ENCODE data around the gene ANK3.

The ANK3 gene

GRCh38 chr10:60140651-60141632 is 248.7 kb downstream of the ANK3 start:
- no peak for TF ChIP-seq CTCF (IDR thresholded peaks at IDR 0.05; ENCODE audit: control insufficient read depth, insufficient read depth, low read depth, low read length, missing control alignments)
- no peak for DNase-seq (ENCODE audit: low read depth)
- H3K4me3 ChIP-seq (ENCODE audit: control insufficient read depth, low read depth, low read length), result no peak overlapping the region

- no peak for TF ChIP-seq CTCF (IDR thresholded peaks at IDR 0.05; ENCODE audit: control insufficient read depth, insufficient read depth, low read depth, low read length, missing control alignments)
- DNase-seq (ENCODE audit: low read depth), result peak; percentile 14
- no peak overlapping the region for H3K4me3 ChIP-seq (ENCODE audit: control insufficient read depth, low read depth, low read length)
Observed at GRCh38 chr10:60139798-60140566, 249.7 kb downstream of the ANK3 start.

- DNase-seq (ENCODE audit: low read depth), result no peak
- no peak overlapping the region for H3K4me3 ChIP-seq (ENCODE audit: control insufficient read depth, low read depth, low read length)
- no peak for TF ChIP-seq CTCF (IDR thresholded peaks at IDR 0.05; ENCODE audit: control insufficient read depth, insufficient read depth, low read depth, low read length, missing control alignments)
Observed at GRCh38 chr10:60139290-60139689, 250.4 kb downstream of the ANK3 start.

- no peak for TF ChIP-seq CTCF (IDR thresholded peaks at IDR 0.05; ENCODE audit: control insufficient read depth, insufficient read depth, low read depth, low read length, missing control alignments)
- H3K4me3 ChIP-seq (ENCODE audit: control insufficient read depth, low read depth, low read length), result no peak overlapping the region
- no peak for DNase-seq (ENCODE audit: low read depth)
Observed at GRCh38 chr10:60138842-60139241, 250.8 kb downstream of the ANK3 start.

- no peak overlapping the region for H3K4me3 ChIP-seq (ENCODE audit: control insufficient read depth, low read depth, low read length)
- no peak for DNase-seq (ENCODE audit: low read depth)
- TF ChIP-seq CTCF (IDR thresholded peaks at IDR 0.05; ENCODE audit: control insufficient read depth, insufficient read depth, low read depth, low read length, missing control alignments), result no peak
Observed at GRCh38 chr10:60138026-60138425, 251.6 kb downstream of the ANK3 start.

GRCh38 chr10:60137292-60137992 is 252.2 kb downstream of the ANK3 start:
- TF ChIP-seq CTCF (IDR thresholded peaks at IDR 0.05; ENCODE audit: control insufficient read depth, insufficient read depth, low read depth, low read length, missing control alignments), result no peak
- no peak for DNase-seq (ENCODE audit: low read depth)
- no peak overlapping the region for H3K4me3 ChIP-seq (ENCODE audit: control insufficient read depth, low read depth, low read length)

Data from AG09309 (cell line).